ENCODE data around the gene TMCO6.
"Not testable (repeated sequence)": the region's sequence is repeated elsewhere in the genome, so short reads cannot be mapped to it uniquely, and the experiment has no call there.

The TMCO6 gene

DNA sequence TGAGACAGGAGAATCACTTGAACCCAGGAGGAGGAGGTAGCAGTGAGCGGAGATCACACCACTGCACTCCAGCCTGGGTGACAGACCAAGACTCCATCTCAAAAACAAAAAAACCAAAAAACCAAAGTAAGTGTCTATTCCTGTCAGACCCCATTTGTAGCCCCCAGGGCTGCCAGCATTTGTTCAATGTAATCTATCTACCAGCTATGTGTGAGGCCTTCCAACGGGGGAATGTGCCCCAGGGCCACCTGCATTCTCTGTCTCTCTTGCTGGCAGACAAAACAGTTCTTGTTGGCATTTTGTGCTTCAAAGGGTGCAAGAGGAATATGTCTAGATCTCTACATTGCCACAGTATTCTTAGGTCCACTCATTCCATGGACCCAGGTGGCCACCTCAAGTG is 40.4 kb upstream of the TMCO6 start:
- TF ChIP-seq, protein P1, sequence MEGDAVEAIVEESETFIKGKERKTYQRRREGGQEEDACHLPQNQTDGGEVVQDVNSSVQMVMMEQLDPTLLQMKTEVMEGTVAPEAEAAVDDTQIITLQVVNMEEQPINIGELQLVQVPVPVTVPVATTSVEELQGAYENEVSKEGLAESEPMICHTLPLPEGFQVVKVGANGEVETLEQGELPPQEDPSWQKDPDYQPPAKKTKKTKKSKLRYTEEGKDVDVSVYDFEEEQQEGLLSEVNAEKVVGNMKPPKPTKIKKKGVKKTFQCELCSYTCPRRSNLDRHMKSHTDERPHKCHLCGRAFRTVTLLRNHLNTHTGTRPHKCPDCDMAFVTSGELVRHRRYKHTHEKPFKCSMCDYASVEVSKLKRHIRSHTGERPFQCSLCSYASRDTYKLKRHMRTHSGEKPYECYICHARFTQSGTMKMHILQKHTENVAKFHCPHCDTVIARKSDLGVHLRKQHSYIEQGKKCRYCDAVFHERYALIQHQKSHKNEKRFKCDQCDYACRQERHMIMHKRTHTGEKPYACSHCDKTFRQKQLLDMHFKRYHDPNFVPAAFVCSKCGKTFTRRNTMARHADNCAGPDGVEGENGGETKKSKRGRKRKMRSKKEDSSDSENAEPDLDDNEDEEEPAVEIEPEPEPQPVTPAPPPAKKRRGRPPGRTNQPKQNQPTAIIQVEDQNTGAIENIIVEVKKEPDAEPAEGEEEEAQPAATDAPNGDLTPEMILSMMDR (IDR thresholded peaks at IDR 0.05; ENCODE audit: low read depth, low read length): no peak

DNA sequence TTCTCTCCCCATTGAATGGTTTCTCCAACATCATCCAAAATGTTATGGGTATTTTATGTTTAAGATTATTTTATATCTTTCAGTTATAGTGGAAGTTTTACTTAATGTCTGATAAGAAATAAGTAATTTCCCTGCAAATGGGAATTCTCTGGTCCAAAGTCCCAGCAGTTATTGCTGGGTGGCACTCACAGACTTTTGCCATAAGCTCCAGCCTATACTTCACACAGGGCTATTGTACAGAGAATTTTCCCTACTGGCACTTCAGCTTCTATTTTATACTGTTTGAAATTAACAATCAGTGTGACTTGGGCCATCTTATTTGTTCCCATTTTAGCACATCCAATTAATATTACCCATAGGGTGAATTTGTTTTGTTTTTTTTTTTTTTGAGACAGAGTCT is 39.2 kb upstream of the TMCO6 start:
- H3K4me3 ChIP-seq (replicated peaks in 1 of 2; ENCODE audit: low read depth in 2 of 2, low read length in 2 of 2): no peak overlapping the region
- TF ChIP-seq, protein P1 (IDR thresholded peaks at IDR 0.05; ENCODE audit: low read depth, low read length): no peak
- no peak for DNase-seq (ENCODE audit: low read depth in 2 of 2)

More for the DNA sequence above, 40.4 kb upstream of the TMCO6 start:
- H3K4me3 ChIP-seq (replicated peaks in 1 of 2; ENCODE audit: low read depth in 2 of 2, low read length in 2 of 2): no peak overlapping the region
- DNase-seq (ENCODE audit: low read depth in 2 of 2): no peak

DNA sequence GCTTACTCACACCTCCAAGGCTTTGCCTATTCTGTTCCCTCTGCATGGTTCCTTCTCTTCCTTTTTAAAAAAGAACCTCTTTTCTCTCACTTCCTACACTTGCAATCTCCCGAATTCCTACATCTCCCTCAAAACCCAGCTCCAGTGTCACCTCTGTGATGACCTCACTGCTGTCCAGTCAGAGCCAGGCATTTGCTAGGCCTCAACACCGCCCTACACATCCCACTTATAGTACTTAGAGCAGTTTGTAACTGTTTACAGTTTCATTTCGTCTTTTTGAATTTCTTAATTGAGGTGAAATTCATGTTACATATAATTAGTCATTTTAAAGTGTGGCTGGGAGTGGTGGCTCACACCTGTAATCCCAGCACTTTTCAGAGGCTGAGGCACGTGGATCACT is 37.1 kb upstream of the TMCO6 start:
- H3K4me3 ChIP-seq (replicated peaks in 1 of 2; ENCODE audit: low read depth in 2 of 2, low read length in 2 of 2): no peak overlapping the region
- no peak for DNase-seq (ENCODE audit: low read depth in 2 of 2)
- TF ChIP-seq, protein P1 (IDR thresholded peaks at IDR 0.05; ENCODE audit: low read depth, low read length): no peak

DNA sequence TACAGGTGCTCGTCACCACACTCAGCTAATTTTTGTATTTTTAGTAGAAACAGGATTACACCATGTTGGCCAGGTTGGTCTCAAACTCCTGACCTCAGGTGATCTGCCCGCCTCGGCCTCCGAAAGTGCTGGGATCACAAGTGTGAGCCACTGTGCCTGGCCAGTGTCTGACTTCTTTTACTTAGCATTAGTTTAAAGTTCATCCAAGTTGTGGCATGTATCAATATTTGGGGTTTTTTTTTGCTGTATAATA is 35.9 kb upstream of the TMCO6 start:
- not testable (repeated sequence) for DNase-seq (ENCODE audit: low read depth in 2 of 2); H3K4me3 ChIP-seq (replicated peaks in 1 of 2; ENCODE audit: low read depth in 2 of 2, low read length in 2 of 2)

DNA sequence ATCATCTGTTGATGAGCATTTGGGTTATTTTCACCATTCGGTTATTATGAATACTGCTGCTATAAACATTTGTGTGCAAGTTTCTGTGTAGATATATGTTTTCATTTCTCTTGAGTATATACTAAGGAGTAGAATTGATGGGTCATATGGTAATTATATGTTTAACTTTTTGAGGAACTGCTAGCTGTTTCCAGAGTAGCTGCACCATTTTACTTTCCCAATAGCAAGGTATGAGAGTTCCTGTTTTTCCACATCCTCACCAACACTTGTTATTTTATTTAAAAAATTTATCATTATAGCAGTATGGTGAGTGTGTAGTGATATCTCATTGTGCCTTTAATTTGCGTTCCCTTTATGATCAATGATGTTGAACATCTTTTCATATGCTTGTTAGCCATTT is 35.5 kb upstream of the TMCO6 start:
- H3K4me3 ChIP-seq (replicated peaks in 1 of 2; ENCODE audit: low read depth in 2 of 2, low read length in 2 of 2): no peak overlapping the region
- TF ChIP-seq, protein P1 (IDR thresholded peaks at IDR 0.05; ENCODE audit: low read depth, low read length): no peak
- no peak for DNase-seq (ENCODE audit: low read depth in 2 of 2)

DNA sequence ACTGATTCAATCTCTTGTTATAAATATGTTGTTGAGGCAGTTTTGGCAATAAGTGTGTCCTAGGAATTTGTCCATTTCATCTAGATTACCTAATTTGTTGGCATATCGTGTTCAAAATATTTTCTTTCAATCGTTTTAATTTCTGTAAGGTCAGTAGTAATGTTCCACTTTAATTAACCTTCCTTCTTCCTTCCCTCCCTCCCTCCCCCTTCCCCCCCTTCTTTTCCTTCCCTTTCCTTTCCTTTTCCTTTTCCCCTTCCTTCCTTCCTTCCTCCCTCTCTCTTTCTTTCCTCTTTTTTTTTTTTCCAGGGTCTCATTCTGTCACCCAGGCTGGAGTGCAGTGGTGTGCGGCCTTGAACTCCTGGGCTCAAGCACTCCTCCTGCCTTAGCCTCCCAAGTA is 33.4 kb upstream of the TMCO6 start:
- no peak for DNase-seq (ENCODE audit: low read depth in 2 of 2)
- TF ChIP-seq, protein P1 (IDR thresholded peaks at IDR 0.05; ENCODE audit: low read depth, low read length): no peak
- no peak overlapping the region for H3K4me3 ChIP-seq (replicated peaks in 1 of 2; ENCODE audit: low read depth in 2 of 2, low read length in 2 of 2)

DNA sequence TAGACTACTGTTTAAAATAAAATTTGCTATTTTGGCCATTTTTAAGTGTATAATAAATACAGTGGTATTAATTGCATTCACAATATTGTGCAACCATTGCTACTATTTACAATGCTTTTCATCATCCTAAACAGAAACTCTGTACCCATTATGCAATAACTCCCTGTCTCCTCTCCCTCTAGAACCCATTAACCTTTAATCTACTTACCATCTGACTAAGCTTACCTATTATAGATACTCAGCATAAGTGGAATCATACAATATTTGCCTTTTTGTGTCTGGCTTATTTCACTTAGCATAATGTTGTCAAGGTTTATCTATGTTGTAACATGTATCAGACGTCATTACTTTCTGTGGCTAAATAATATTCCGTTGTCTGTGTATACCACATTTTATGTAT is 32.2 kb upstream of the TMCO6 start:
- DNase-seq (ENCODE audit: low read depth in 2 of 2): no peak
- TF ChIP-seq, protein P1 (IDR thresholded peaks at IDR 0.05; ENCODE audit: low read depth, low read length): no peak
- H3K4me3 ChIP-seq (replicated peaks in 1 of 2; ENCODE audit: low read depth in 2 of 2, low read length in 2 of 2): no peak overlapping the region

DNA sequence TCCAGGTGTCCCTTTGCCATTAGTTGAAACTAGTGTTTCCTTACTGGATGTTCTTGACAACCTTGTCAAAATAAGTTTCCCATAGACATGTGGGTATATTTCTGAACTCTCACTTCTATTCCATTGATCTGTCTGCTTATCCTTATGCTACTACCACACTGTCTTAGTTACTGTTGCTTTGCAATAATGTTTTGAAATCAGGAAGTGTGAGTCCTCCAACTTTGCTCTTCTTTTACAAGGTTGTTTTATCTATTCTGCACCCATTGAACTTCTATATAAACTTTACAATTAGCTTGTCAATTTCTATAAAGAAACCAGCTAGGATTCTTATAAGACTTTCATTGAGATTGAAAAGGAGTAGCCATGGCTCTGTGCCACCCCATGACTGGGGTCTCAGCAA is 30.5 kb upstream of the TMCO6 start:
- TF ChIP-seq, protein P1 (IDR thresholded peaks at IDR 0.05; ENCODE audit: low read depth, low read length): no peak
- DNase-seq (ENCODE audit: low read depth in 2 of 2): no peak
- no peak overlapping the region for H3K4me3 ChIP-seq (replicated peaks in 1 of 2; ENCODE audit: low read depth in 2 of 2, low read length in 2 of 2)

Data from cardiac fibroblast (primary cell).